A549 (cell line): Measurements from ENCODE around the gene NOS1. TPM values are rescaled to one million over a fixed set of nuclear protein-coding genes. Genes with fewer than 3 reads are reported as not detected.

ENCODE experiments used
- ATAC-seq, 2 experiments: fragments of 200-7000 bp in 1 of 2; fragments of >200 bp in 1 of 2; cut with Nextera tagmentation in 1 of 2; cut with Tn5 transposase in 1 of 2; 3 replicates each; pipeline versions ENCODE4 v1.8.0 to v1.9.1; 2018 to 2020; ENCODE audit warnings: mild to moderate bottlenecking in 1 of 2, moderate library complexity in 1 of 2
- CTCF ChIA-PET: fragments of 300-600 bp; sonication (Branson Sonifier 250); formaldehyde crosslinking; extraction: SDS; loops from one replicate; lab custom pipeline; 2021; ENCODE audit warnings: antibody characterized with exemption, inconsistent platforms; lab: Yijun Ruan, JAX
- POLR2A ChIA-PET: fragments of 350-600 bp; formaldehyde crosslinking; extraction: SDS; loops from one replicate; lab custom pipeline; 2021; ENCODE audit warnings: antibody characterized with exemption, inconsistent platforms; lab: Yijun Ruan, JAX
- DNase-seq, 2 experiments: peaks; one replicate each; pipeline versions ENCODE4 v3.0.0 to v3.0.0-alpha.2; 2011 to 2016; ENCODE audit warnings: low read depth in 1 of 2, low spot score in 1 of 2
- FAIRE-seq: peaks from 2 replicates; lab custom pipeline; 2011; peaks lifted over from hg19 to GRCh38; lab: Jason Lieb, UNC
- H3K27ac ChIP-seq, 2 experiments: fragments of >200 bp; sonication (Bioruptor Twin); formaldehyde crosslinking; 3 replicates each; pipeline ENCODE4 v1.5.1; 2016 to 2017
- H3K4me1 ChIP-seq: fragments of >200 bp; sonication (Bioruptor Twin); formaldehyde crosslinking; 3 replicates; pipeline ENCODE4 v1.6.1; 2016
- H3K4me2 ChIP-seq: fragments of >200 bp; sonication (Bioruptor Twin); formaldehyde crosslinking; 3 replicates; pipeline ENCODE4 v1.6.1; 2016
- H3K4me3 ChIP-seq: fragments of >200 bp; sonication (Bioruptor Twin); formaldehyde crosslinking; 3 replicates; pipeline ENCODE4 v1.5.1; 2016
- H3K9me3 ChIP-seq: fragments of >200 bp; sonication (Bioruptor Twin); formaldehyde crosslinking; 3 replicates; pipeline ENCODE4 v1.6.1; 2016
- BHLHE40 ChIP-seq: IDR thresholded peaks from 2 replicates; pipeline ENCODE4 v1.6.1; 2012; ENCODE audit warnings: low read depth, low read length, inconsistent platforms
- CBX2 ChIP-seq: fragments of 200-600 bp; sonication (generic); IDR thresholded peaks from 2 replicates; pipeline ENCODE4 v1.6.1; 2016; ENCODE audit warnings: low read depth, mild to moderate bottlenecking, borderline replicate concordance
- CBX8 ChIP-seq: fragments of 200-600 bp; sonication (generic); IDR thresholded peaks from 2 replicates; pipeline ENCODE4 v1.6.1; 2016
- CEBPB ChIP-seq, 2 experiments: fragments of >200 bp in 1 of 2; sonication (Bioruptor Twin) in 1 of 2; formaldehyde crosslinking in 1 of 2; IDR thresholded peaks; 2 replicates each; pipeline ENCODE4 v1.6.1; 2012 to 2016
- CHD4 ChIP-seq: fragments of 200-600 bp; sonication (generic); IDR thresholded peaks from 2 replicates; pipeline ENCODE4 v1.6.1; 2016; ENCODE audit warnings: antibody characterized with exemption, mild to moderate bottlenecking, borderline replicate concordance
- FOSL2 ChIP-seq, 2 experiments: fragments of 450-650 bp in 1 of 2; fragments of >200 bp in 1 of 2; sonication (Bioruptor Twin) in 1 of 2; formaldehyde crosslinking; IDR thresholded peaks; 2 replicates each; pipeline versions ENCODE4 v1.5.0 to v1.6.1; 2016 to 2020; ENCODE audit warnings: mild to moderate bottlenecking in 1 of 2, moderate library complexity in 1 of 2
- FOXS1 ChIP-seq: fragments of 250-450 bp; sonication (Bioruptor Pico); IDR thresholded peaks from 2 replicates; pipeline ENCODE4 v1.5.0; 2020; ENCODE audit warnings: mild to moderate bottlenecking, moderate library complexity
- GATA3 ChIP-seq: IDR thresholded peaks from 2 replicates; pipeline ENCODE4 v1.6.1; 2012; ENCODE audit warnings: borderline replicate concordance
- HDAC2 ChIP-seq: fragments of 200-600 bp; sonication (generic); IDR thresholded peaks from 2 replicates; pipeline ENCODE4 v1.6.1; 2016
- HOXB13 ChIP-seq: fragments of 250-450 bp; sonication (Bioruptor Pico); IDR thresholded peaks from 2 replicates; pipeline ENCODE4 v1.5.0; 2020; ENCODE audit warnings: low read depth, mild to moderate bottlenecking, moderate library complexity
- HOXB5 ChIP-seq: fragments of 250-450 bp; sonication (Bioruptor Pico); IDR thresholded peaks from 2 replicates; pipeline ENCODE4 v1.5.0; 2020; ENCODE audit warnings: mild to moderate bottlenecking, moderate library complexity
- KDM5A ChIP-seq: fragments of 200-600 bp; sonication (generic); IDR thresholded peaks from 2 replicates; pipeline ENCODE4 v1.6.1; 2016; ENCODE audit warnings: antibody characterized with exemption, mild to moderate bottlenecking
- MAFK ChIP-seq: fragments of 450-650 bp; IDR thresholded peaks from 2 replicates; pipeline ENCODE4 v1.6.1; 2014; ENCODE audit not compliant: partially characterized antibody
- NR3C1 ChIP-seq: fragments of >200 bp; sonication (Bioruptor Twin); formaldehyde crosslinking; IDR thresholded peaks from 3 replicates; pipeline ENCODE4 v1.6.1; 2017
- RAD21 ChIP-seq, 2 experiments: fragments of >200 bp in 1 of 2; sonication (Bioruptor Twin) in 1 of 2; formaldehyde crosslinking in 1 of 2; IDR thresholded peaks in 1 of 2; conservative IDR thresholded peaks in 1 of 2; 2 replicates in 1 of 2; 3 replicates in 1 of 2; pipeline ENCODE4 v1.6.1; 2012 to 2018; ENCODE audit warnings: inconsistent platforms in 1 of 2
- RFX5 ChIP-seq: fragments of 450-650 bp; IDR thresholded peaks from 2 replicates; pipeline ENCODE4 v1.7.1; 2014; ENCODE audit warnings: antibody characterized with exemption, mild to moderate bottlenecking, moderate library complexity
- TFCP2L1 ChIP-seq: fragments of 250-450 bp; sonication (Bioruptor Pico); IDR thresholded peaks from 2 replicates; pipeline ENCODE4 v1.5.0; 2021; ENCODE audit warnings: mild to moderate bottlenecking
- ZC3H11A ChIP-seq: fragments of 450-650 bp; IDR thresholded peaks from 2 replicates; pipeline ENCODE4 v1.6.1; 2014; ENCODE audit warnings: antibody characterized with exemption, mild to moderate bottlenecking
- WGBS: methylation state at CpG from one replicate; pipeline ENCODE4 v1.1.6; 2017; ENCODE audit errors: missing lambda C conversion rate; 5-methylcytosine and 5-hydroxymethylcytosine counted together
- polyA plus RNA-seq, 4 experiments: library from polyadenylated mRNA; depleted of rRNA in 3 of 4; stranded (reverse); fragments of >200 nt; fragmentation: RNase III in 1 of 4; extraction: RNeasy Plus Mini Kit Qiagen cat#74134 plus additional on column Dnase treatment in 1 of 4; gene quantifications; 2 replicates in 3 of 4; 3 replicates in 1 of 4; pipeline ENCODE4 v1.2.3, GENCODE V29; 2011 to 2017
- TF ChIP-seq, protein P1 (sequence below): fragments of 200-600 bp; sonication (generic); IDR thresholded peaks from 2 replicates; pipeline ENCODE4 v1.6.1; 2016; ENCODE audit warnings: antibody characterized with exemption, mild to moderate bottlenecking, moderate library complexity
- TF ChIP-seq, protein P2 (sequence below): fragments of 150-350 bp; IDR thresholded peaks from 2 replicates; pipeline ENCODE4 v1.6.1; 2014; ENCODE audit warnings: low read depth, mild to moderate bottlenecking, low read length

NOS1 gene
- polyA plus RNA-seq, 2 of the 4 experiments (the other 2 are of a cell fraction): 0.10 to 0.39 TPM

- TF ChIP-seq HOXB13 (CRISPR knock-in tag): no peak
- TF ChIP-seq, protein P1, sequence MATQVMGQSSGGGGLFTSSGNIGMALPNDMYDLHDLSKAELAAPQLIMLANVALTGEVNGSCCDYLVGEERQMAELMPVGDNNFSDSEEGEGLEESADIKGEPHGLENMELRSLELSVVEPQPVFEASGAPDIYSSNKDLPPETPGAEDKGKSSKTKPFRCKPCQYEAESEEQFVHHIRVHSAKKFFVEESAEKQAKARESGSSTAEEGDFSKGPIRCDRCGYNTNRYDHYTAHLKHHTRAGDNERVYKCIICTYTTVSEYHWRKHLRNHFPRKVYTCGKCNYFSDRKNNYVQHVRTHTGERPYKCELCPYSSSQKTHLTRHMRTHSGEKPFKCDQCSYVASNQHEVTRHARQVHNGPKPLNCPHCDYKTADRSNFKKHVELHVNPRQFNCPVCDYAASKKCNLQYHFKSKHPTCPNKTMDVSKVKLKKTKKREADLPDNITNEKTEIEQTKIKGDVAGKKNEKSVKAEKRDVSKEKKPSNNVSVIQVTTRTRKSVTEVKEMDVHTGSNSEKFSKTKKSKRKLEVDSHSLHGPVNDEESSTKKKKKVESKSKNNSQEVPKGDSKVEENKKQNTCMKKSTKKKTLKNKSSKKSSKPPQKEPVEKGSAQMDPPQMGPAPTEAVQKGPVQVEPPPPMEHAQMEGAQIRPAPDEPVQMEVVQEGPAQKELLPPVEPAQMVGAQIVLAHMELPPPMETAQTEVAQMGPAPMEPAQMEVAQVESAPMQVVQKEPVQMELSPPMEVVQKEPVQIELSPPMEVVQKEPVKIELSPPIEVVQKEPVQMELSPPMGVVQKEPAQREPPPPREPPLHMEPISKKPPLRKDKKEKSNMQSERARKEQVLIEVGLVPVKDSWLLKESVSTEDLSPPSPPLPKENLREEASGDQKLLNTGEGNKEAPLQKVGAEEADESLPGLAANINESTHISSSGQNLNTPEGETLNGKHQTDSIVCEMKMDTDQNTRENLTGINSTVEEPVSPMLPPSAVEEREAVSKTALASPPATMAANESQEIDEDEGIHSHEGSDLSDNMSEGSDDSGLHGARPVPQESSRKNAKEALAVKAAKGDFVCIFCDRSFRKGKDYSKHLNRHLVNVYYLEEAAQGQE: no peak
- no peak for TF ChIP-seq GATA3
- TF ChIP-seq NR3C1: no peak
These were observed 9.2 kb downstream of the NOS1 start (continued) for GRCh38 chr12:117352206-117352605.

DNA sequence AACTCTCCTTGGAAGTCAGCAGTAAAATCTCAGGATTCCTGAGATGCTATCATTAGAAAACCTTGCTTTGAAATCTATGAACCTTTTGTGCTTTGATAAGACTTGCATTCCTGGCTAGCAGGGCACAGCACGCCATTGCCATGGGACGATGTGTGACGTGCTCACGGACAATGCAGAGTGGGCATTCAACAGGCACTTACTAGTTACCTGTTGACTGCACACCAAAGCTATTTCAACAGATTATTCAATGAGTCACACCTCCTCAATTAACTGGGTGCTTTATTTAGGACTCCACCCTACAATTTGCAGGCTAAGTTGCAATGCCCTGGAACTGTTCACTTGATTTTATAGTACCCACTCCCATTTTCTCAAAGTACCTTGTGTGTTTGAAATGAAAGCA, 11.3 kb downstream of the NOS1 start:
- TF ChIP-seq BHLHE40 (no peak), TFCP2L1 (no peak)
- peaks cover 7% of the 10 kb centered on the region; the same call in 2 of the 3 replicates for H3K4me1 ChIP-seq
- CTCF ChIA-PET: interaction anchor here (1.4 to 1.6 kb wide), 2 partner anchors 17 to 114 kb away, joined by 4 to 8 read pairs; no protein-coding TSS in a partner anchor
- H3K9me3 ChIP-seq: no peaks in the 10 kb centered on the region
- no peak overlapping the region for H3K4me2 ChIP-seq
- no peak for ATAC-seq
- WGBS: 77% methylated on average over 4 of the region's 4 CpGs
- H3K27ac ChIP-seq: no peak overlapping the region
- no peak overlapping the region for H3K4me3 ChIP-seq
- POLR2A ChIA-PET: no interaction called here
- FAIRE-seq: no peak
- DNase-seq: no peak

DNA sequence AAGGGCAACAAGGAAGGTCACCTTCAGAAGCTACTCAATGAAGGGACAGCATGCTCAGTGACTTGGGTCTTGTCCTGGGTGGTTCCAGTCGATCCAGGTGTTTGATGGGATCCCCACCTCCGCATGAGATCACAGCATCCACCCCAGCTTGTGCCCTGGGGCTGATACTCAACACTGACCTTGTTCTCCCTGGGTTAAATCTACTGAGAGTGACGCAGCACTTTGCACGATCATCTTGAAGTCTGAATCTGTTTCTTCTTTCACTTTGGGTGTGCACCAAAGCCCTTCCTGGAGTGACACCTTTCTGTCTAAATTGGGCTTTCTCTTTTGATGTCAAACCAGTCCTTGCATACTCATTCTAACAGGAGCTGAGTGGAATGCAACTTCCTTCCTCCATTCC, 13.8 kb downstream of the NOS1 start:
- H3K4me2 ChIP-seq: 0 out of 3 replicates have a peak overlapping the region, but pooled peaks have one; percentile 21
- TF ChIP-seq NR3C1 (no peak), CHD4 (no peak), HOXB5 (CRISPR knock-in tag) (no peak), MAFK (peak; percentile 4), KDM5A (no peak)
- no peak for FAIRE-seq
- ATAC-seq: no peak
- ChIA-PET CTCF (interaction anchor here (0.7 to 1.4 kb wide), 4 partner anchors 37 to 490 kb away, joined by 3 to 8 read pairs (median 4); no protein-coding TSS in a partner anchor), POLR2A (no interaction called here)
- no peak overlapping the region for H3K27ac ChIP-seq
- H3K4me3 ChIP-seq: no peak overlapping the region
- WGBS: 45% methylated on average over 4 of the region's 4 CpGs
- no peak for DNase-seq
- peaks cover 16% of the 10 kb centered on the region; the same call in 2 of the 3 replicates for H3K4me1 ChIP-seq
- no peaks in the 10 kb centered on the region for H3K9me3 ChIP-seq

- no peak overlapping the region for H3K4me3 ChIP-seq
- ChIA-PET CTCF (interaction anchor here (0.7 to 1.8 kb wide), 5 partner anchors 15 to 505 kb away, joined by 3 to 7 read pairs (median 3); no protein-coding TSS in a partner anchor), POLR2A (no interaction called here)
- peaks cover 17% of the 10 kb centered on the region; the same call in 2 of the 3 replicates for H3K4me1 ChIP-seq
- ATAC-seq: no peak
- no peak overlapping the region for H3K27ac ChIP-seq
- TF ChIP-seq TFCP2L1 (no peak), FOSL2 (IDR thresholded peaks at IDR 0.05) (no peak), FOSL2 (CRISPR knock-in tag; IDR thresholded peaks at IDR 0.05) (no peak), RFX5 (no peak), HDAC2 (no peak), FOXS1 (CRISPR knock-in tag) (no peak), CBX8 (no peak), RAD21 (conservative IDR thresholded peaks at IDR 0.05 in 1 of 2, IDR thresholded peaks at IDR 0.05 in 1 of 2) (no peak), ZC3H11A (no peak), CBX2 (no peak), CEBPB (IDR thresholded peaks at IDR 0.05) (no peak)
- TF ChIP-seq, protein P2, sequence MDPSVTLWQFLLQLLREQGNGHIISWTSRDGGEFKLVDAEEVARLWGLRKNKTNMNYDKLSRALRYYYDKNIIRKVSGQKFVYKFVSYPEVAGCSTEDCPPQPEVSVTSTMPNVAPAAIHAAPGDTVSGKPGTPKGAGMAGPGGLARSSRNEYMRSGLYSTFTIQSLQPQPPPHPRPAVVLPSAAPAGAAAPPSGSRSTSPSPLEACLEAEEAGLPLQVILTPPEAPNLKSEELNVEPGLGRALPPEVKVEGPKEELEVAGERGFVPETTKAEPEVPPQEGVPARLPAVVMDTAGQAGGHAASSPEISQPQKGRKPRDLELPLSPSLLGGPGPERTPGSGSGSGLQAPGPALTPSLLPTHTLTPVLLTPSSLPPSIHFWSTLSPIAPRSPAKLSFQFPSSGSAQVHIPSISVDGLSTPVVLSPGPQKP: no peak
- no peaks in the 10 kb centered on the region for H3K9me3 ChIP-seq
- no peak for FAIRE-seq
- DNase-seq: no peak
- WGBS: 80% methylated on average over 5 of the region's 5 CpGs
- H3K4me2 ChIP-seq: no peak overlapping the region
These were observed 16.7 kb downstream of the NOS1 start for GRCh38 chr12:117344716-117345115.
